GM12878 (cell line): ENCODE measurements around the gene TATDN2. TPM values are rescaled to one million over a fixed set of nuclear protein-coding genes. Genes with fewer than 3 reads are reported as not detected.

Experiments used
- ATAC-seq: fragments of 200-7000 bp; cut with Tn5 transposase; 3 replicates; pipeline ENCODE4 v1.9.1; 2020; ENCODE audit warnings: mild to moderate bottlenecking, moderate library complexity
- BruUV-seq: library from RNA; stranded (reverse); fragments of 400-500 nt; replicated peaks from 2 replicates; lab custom pipeline; 2021; lab: Mats Ljungman, UMichigan
- CTCF ChIA-PET: fragments of 300-600 bp; sonication (Branson Sonifier 250); formaldehyde crosslinking; extraction: SDS; loops from one replicate; lab custom pipeline; 2021; ENCODE audit warnings: inconsistent platforms; lab: Yijun Ruan, JAX
- POLR2A ChIA-PET: fragments of 350-600 bp; formaldehyde crosslinking; extraction: SDS; loops from one replicate; lab custom pipeline; 2021; ENCODE audit warnings: inconsistent platforms; lab: Charles Lee
- RAD21 ChIA-PET: fragments of 300-600 bp; sonication (Branson Sonifier 250); formaldehyde crosslinking; loops from one replicate; lab custom pipeline; 2023; ENCODE audit warnings: antibody characterized with exemption; ENCODE audit not compliant: unreplicated experiment; lab: Charles Lee
- SMC1A ChIA-PET: fragments of 300-600 bp; sonication (Branson Sonifier 250); formaldehyde crosslinking; loops from one replicate; lab custom pipeline; 2023; ENCODE audit not compliant: unreplicated experiment, uncharacterized antibody; lab: Charles Lee
- DNase-seq: peaks from one replicate; pipeline ENCODE4 v3.0.0-alpha.2; 2011; ENCODE audit warnings: low read depth, low spot score
- FAIRE-seq: peaks from 3 replicates; lab custom pipeline; 2011; peaks lifted over from hg19 to GRCh38; lab: Jason Lieb, UNC
- H2AFZ ChIP-seq: 2 replicates; pipeline ENCODE4 v1.6.0; 2011; ENCODE audit warnings: low read depth, low read length, control low read depth; ENCODE audit not compliant: control insufficient read depth
- H3K27ac ChIP-seq: 2 replicates; pipeline ENCODE4 v1.5.1; 2011; ENCODE audit warnings: control low read depth; ENCODE audit not compliant: control insufficient read depth, insufficient read depth
- H3K27me3 ChIP-seq, 2 experiments: replicated peaks in 1 of 2; 2 replicates each; pipeline versions ENCODE4 v1.6.0 to v1.6.1; 2011; ENCODE audit warnings: low read length in 1 of 2; ENCODE audit not compliant: control insufficient read depth in 2 of 2, insufficient read depth in 2 of 2
- H3K36me3 ChIP-seq, 2 experiments: 2 replicates each; pipeline ENCODE4 v1.5.1; 2011; ENCODE audit warnings: low read length in 1 of 2; ENCODE audit not compliant: control insufficient read depth in 2 of 2, insufficient read depth in 2 of 2
- H3K4me1 ChIP-seq: 2 replicates; pipeline ENCODE4 v1.6.1; 2011; ENCODE audit warnings: mild to moderate bottlenecking, low read length, moderate library complexity, mixed read lengths; ENCODE audit not compliant: control insufficient read depth, insufficient read depth
- H3K4me2 ChIP-seq: 2 replicates; pipeline ENCODE4 v1.6.0; 2011; ENCODE audit warnings: control low read depth; ENCODE audit not compliant: control insufficient read depth, insufficient read depth
- H3K4me3 ChIP-seq: fragments of 200-600 bp; sonication (generic); 2 replicates; pipeline ENCODE4 v1.5.1; 2016
- H3K79me2 ChIP-seq: 2 replicates; pipeline ENCODE4 v1.6.0; 2011; ENCODE audit warnings: low read length; ENCODE audit not compliant: control insufficient read depth, insufficient read depth
- H3K9ac ChIP-seq: 2 replicates; pipeline ENCODE4 v1.8.0; 2011; ENCODE audit warnings: low read length, control low read depth, mixed read lengths; ENCODE audit not compliant: control insufficient read depth, insufficient read depth
- H3K9me3 ChIP-seq: replicated peaks from 3 replicates; pipeline ENCODE4 v1.5.1; 2011; ENCODE audit warnings: mild to moderate bottlenecking, low read length; ENCODE audit not compliant: control insufficient read depth, insufficient read depth
- H4K20me1 ChIP-seq: 2 replicates; pipeline ENCODE4 v1.6.0; 2011; ENCODE audit not compliant: control insufficient read depth, insufficient read depth
- BRCA1 ChIP-seq: IDR thresholded peaks from 2 replicates; pipeline ENCODE4 v1.6.1; 2011; ENCODE audit warnings: low read depth, low read length, improper control_type of control experiment
- ETV6 ChIP-seq, 2 experiments: fragments of 450-650 bp in 1 of 2; IDR thresholded peaks in 1 of 2; conservative IDR thresholded peaks in 1 of 2; 2 replicates each; pipeline ENCODE4 v1.6.1; 2014; ENCODE audit warnings: antibody characterized with exemption in 1 of 2, borderline replicate concordance in 1 of 2, low read depth in 1 of 2, mild to moderate bottlenecking in 1 of 2, moderate library complexity in 1 of 2
- LARP7 ChIP-seq: fragments of 450-650 bp; IDR thresholded peaks from 2 replicates; pipeline ENCODE4 v1.6.1; 2017; ENCODE audit warnings: mild to moderate bottlenecking
- TAF1 ChIP-seq: IDR thresholded peaks from 2 replicates; pipeline ENCODE4 v1.6.1; 2011; ENCODE audit warnings: mild to moderate bottlenecking, low read depth, low read length, borderline replicate concordance
- ZBTB33 ChIP-seq: fragments of 450-650 bp; IDR thresholded peaks from 2 replicates; pipeline ENCODE4 v1.6.1; 2017; ENCODE audit warnings: mild to moderate bottlenecking
- ZBTB40 ChIP-seq: fragments of 450-650 bp; IDR thresholded peaks from 2 replicates; pipeline ENCODE4 v1.6.1; 2016; ENCODE audit warnings: mild to moderate bottlenecking, moderate library complexity, borderline replicate concordance
- WGBS: methylation state at CpG from one replicate; pipeline ENCODE4 v1.1.6; 2016; ENCODE audit warnings: low lambda C conversion rate; ENCODE audit not compliant: insufficient replicate concordance, insufficient coverage; ENCODE audit errors: missing lambda C conversion rate; 5-methylcytosine and 5-hydroxymethylcytosine counted together
- in situ Hi-C: fragments of 300-500 bp; cut with MboI; formaldehyde crosslinking; loops from 9 replicates; pipeline ENCODE4 v1.14.3; 2018; ENCODE audit warnings: mixed read lengths
- intact Hi-C: fragments of 100-400 bp; cut with micrococcal nuclease; formaldehyde crosslinking; loops from one replicate; pipeline ENCODE4 v1.14.2; 2022; ENCODE audit not compliant: unreplicated experiment
- polyA plus RNA-seq, 11 experiments: library from polyadenylated mRNA; depleted of rRNA in 4 of 11; unstranded in 6 of 11; stranded (reverse) in 5 of 11; fragments of >200 nt; fragmentation: Nextera tagmentation in 4 of 11; fragmentation: Illumina TruSeq in 1 of 11; extraction: Ambion mirVana in 4 of 11; extraction: Trizol in 1 of 11; gene quantifications; 1 replicate in 1 of 11; 2 replicates in 10 of 11; pipeline versions ENCODE4 v1.2.1 to v1.2.3, GENCODE V29; 2011 to 2016; ENCODE audit warnings: inconsistent platforms in 2 of 11, missing spikeins in 2 of 11, low read depth in 1 of 11
- total RNA-seq, 4 experiments: library from RNA; depleted of rRNA in 3 of 4; stranded (reverse); fragments of >200 nt in 3 of 4; fragmentation: Illumina TruSeq in 1 of 4; extraction: Trizol in 1 of 4; gene quantifications; 2 replicates each; pipeline versions ENCODE4 v1.2.1 to v1.2.3, GENCODE V29; 2013 to 2021

TATDN2 gene
- total and polyA plus RNA-seq, 10 of the 15 experiments (the other 5 are each of a cell fraction or from before 2014, with no cell fraction given) = 4.2 to 36.5 (median 15.8) TPM

- BruUV-seq = no TSS peak
- no peaks in the 10 kb centered on the region for H3K27me3 ChIP-seq
- no peak for FAIRE-seq
- CTCF ChIA-PET = interaction anchor here (1.1 kb wide), 1 partner anchor 9 kb away, joined by 3 read pairs; no protein-coding TSS in a partner anchor
- ATAC-seq = no peak
- H4K20me1 ChIP-seq = no peaks in the 10 kb centered on the region
- H3K9ac ChIP-seq = no peak overlapping the region
- TF ChIP-seq ZBTB33 (no peak), LARP7 (no peak), ETV6 (conservative IDR thresholded peaks at IDR 0.05 in 1 of 2, IDR thresholded peaks at IDR 0.05 in 1 of 2; ENCODE audit: borderline replicate concordance in 1 of 2, low read depth in 1 of 2) (no peak)
- DNase-seq = no peak
- H2AFZ ChIP-seq = no peak overlapping the region
- RAD21 ChIA-PET = no interaction called here
- H3K4me2 ChIP-seq = no peak overlapping the region
- WGBS = 70% methylated on average over 5 of the region's 5 CpGs
- no peak overlapping the region for H3K4me3 ChIP-seq
- H3K79me2 ChIP-seq = peaks cover 5% of the 10 kb centered on the region
- SMC1A ChIA-PET = interaction anchor here (3.9 kb wide), 1 partner anchor 11 kb away, joined by 13 read pairs; the partner anchor contains the start of gene GHRL
- POLR2A ChIA-PET = interaction anchor here (0.6 to 1.5 kb wide), 6 partner anchors 10 to 301 kb away, joined by 3 to 5 read pairs (median 3); partner anchors contain the start of gene GHRL
- H3K9me3 ChIP-seq = no peaks in the 10 kb centered on the region
- intact Hi-C loops (no loop called here), in situ Hi-C loops (no loop called here)
- H3K27ac ChIP-seq = no peak overlapping the region
- H3K36me3 ChIP-seq = peaks cover 28 to 32% of the 10 kb centered on the region in 2 experiments; a peak in 3 of 4 replicates
- H3K4me1 ChIP-seq = peaks cover 7% of the 10 kb centered on the region; the same call in 1 of the 2 replicates
These were observed 33.7 kb downstream of the TATDN2 start for GRCh38 chr3:10281951-10282350.

GRCh38 chr3:10283638-10284037, 35.4 kb downstream of the TATDN2 start:
- Histone ChIP-seq H3K79me2 (no peaks in the 10 kb centered on the region), H3K27ac (no peak overlapping the region), H3K4me2 (no peak overlapping the region), H3K36me3 (peaks cover 22 to 30% of the 10 kb centered on the region in 2 experiments), H3K9ac (no peak overlapping the region), H2AFZ (no peak overlapping the region), H3K9me3 (no peaks in the 10 kb centered on the region), H3K4me3 (no peak overlapping the region), H3K27me3 (no peaks in the 10 kb centered on the region), H3K4me1 (peaks cover 7% of the 10 kb centered on the region; the same call in 1 of the 2 replicates), H4K20me1 (no peaks in the 10 kb centered on the region)
- intact Hi-C loops = no loop called here
- no peak for DNase-seq
- RAD21 ChIA-PET = interaction anchor here (1.3 kb wide), 1 partner anchor 9 kb away, joined by 8 read pairs; the partner anchor contains the start of gene GHRL
- in situ Hi-C loops = no loop called here
- 85% methylated on average over 5 of the region's 5 CpGs for WGBS
- BruUV-seq = no TSS peak
- CTCF ChIA-PET = no interaction called here
- ATAC-seq = no peak
- SMC1A ChIA-PET = interaction anchor here (1.2 to 3.9 kb wide), 2 partner anchors 9 to 20 kb away, joined by 3 to 13 read pairs; partner anchors contain the start of gene GHRL
- no peak for FAIRE-seq
- POLR2A ChIA-PET = interaction anchor here (0.5 to 1.2 kb wide), 4 partner anchors 9 to 36 kb away, joined by 3 to 4 read pairs (median 3); partner anchors contain the start of gene GHRL
- TF ChIP-seq ZBTB40 = no peak
- no peak for TF ChIP-seq BRCA1
- TF ChIP-seq TAF1 = no peak
